ENCODE data around the gene DCC. TPM values are rescaled to one million over a fixed set of nuclear protein-coding genes. Genes with fewer than 3 reads are reported as not detected.

DCC gene
- total and polyA plus RNA-seq, 2 of the 8 experiments (the other 6 are each of a cell fraction or from before 2014, with no cell fraction given), result 0.14 to 1.4 TPM

DNA sequence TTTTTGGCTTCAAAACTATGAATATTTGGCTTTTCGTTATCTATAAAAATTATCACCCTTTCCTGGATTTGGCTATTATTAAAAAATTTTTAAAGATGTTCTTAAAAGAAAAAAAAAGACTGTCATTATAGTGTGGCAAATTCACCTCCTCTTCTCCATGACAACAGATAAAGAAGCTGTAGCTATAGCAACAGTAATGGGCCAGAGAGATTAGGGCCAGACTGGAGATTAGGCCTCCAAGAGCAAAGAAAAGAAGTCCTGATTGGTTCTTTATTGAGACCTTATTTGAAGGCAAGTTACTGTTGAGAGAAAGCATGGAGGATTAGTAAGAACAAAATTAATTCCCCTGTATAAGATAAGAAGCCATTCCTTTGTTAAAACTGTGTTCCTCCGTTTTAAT, 812.5 kb downstream of the DCC start:
- no peak overlapping the region for H3K4ac ChIP-seq (replicated peaks; ENCODE audit: insufficient read length, low read depth, low read length)
- H2AFZ ChIP-seq (ENCODE audit: low read length), result no peak overlapping the region
- H4K91ac ChIP-seq (replicated peaks; ENCODE audit: insufficient read length, low read length), result no peak overlapping the region
- no peak overlapping the region for H3K4me2 ChIP-seq (ENCODE audit: insufficient read depth in 1 of 2, low read depth in 2 of 2, low read length in 2 of 2)
- no peak overlapping the region for H2BK120ac ChIP-seq (replicated peaks; ENCODE audit: low read depth, low read length)
- no peak overlapping the region for H4K5ac ChIP-seq (ENCODE audit: insufficient read length, low read depth, low read length)
- H3K36me3 ChIP-seq (ENCODE audit: control insufficient read depth in 2 of 4, insufficient read depth in 4 of 4, low read length in 3 of 4), result no peaks in the 10 kb centered on the region
- H2BK12ac ChIP-seq (ENCODE audit: low read depth, low read length), result no peak overlapping the region
- DNase-seq (ENCODE audit: low read depth in 1 of 2, low spot score in 2 of 2) (no peak), FAIRE-seq (no peak)
- WGBS, 2 experiments (ENCODE audit: extremely low coverage in 1 of 2, insufficient coverage in 1 of 2, insufficient read length in 1 of 2, insufficient replicate concordance in 2 of 2, low coverage in 1 of 2, low lambda C conversion rate in 2 of 2, missing lambda C conversion rate in 1 of 2), result 94% methylated on average over 2 of the region's 2 CpGs; no CpG with 5 or more reads in 1 of the 2 experiments
- no peaks in the 10 kb centered on the region for H3K23me2 ChIP-seq (ENCODE audit: low read depth, low read length)
- no peak overlapping the region for H3K27ac ChIP-seq (ENCODE audit: low read depth, low read length)
- no peaks in the 10 kb centered on the region for H3K79me1 ChIP-seq (ENCODE audit: low read depth, low read length)
- H2BK20ac ChIP-seq (ENCODE audit: low read length), result no peak overlapping the region
- H2BK5ac ChIP-seq (ENCODE audit: low read depth, low read length), result no peak overlapping the region
- H4K20me1 ChIP-seq (replicated peaks in 1 of 2; ENCODE audit: control insufficient read depth in 1 of 2, insufficient read depth in 2 of 2, low read length in 2 of 2), result no peaks in the 10 kb centered on the region
- H2AK5ac ChIP-seq (ENCODE audit: low read depth, low read length), result no peak overlapping the region
- POLR2A ChIA-PET (ENCODE audit: partially characterized antibody), result no interaction called here
- H4K8ac ChIP-seq (ENCODE audit: extremely low read depth, insufficient read depth, low read length), result no peak overlapping the region
- no peaks in the 10 kb centered on the region for H3K9me3 ChIP-seq (ENCODE audit: insufficient read depth in 2 of 2, low read depth in 1 of 2, low read length in 1 of 2)
- CTCF ChIA-PET (ENCODE audit: partially characterized antibody), result interaction anchor here (0.6 to 3.5 kb wide), 15 partner anchors 9 to 770 kb away, joined by 3 to 15 read pairs (median 3); no protein-coding TSS in a partner anchor
- H3K4me3 ChIP-seq (ENCODE audit: extremely low read depth in 1 of 4, insufficient read depth in 2 of 4, low read depth in 3 of 4, low read length in 4 of 4), result no peak overlapping the region
- no peak overlapping the region for H3K9ac ChIP-seq (replicated peaks in 1 of 4; ENCODE audit: extremely low read depth in 1 of 4, low read depth in 3 of 4, low read length in 3 of 4)
- H3K56ac ChIP-seq (replicated peaks; ENCODE audit: insufficient read length, low read depth, low read length), result no peak overlapping the region
- H3K23ac ChIP-seq (ENCODE audit: insufficient read length), result no peak overlapping the region
- H3K79me2 ChIP-seq (ENCODE audit: control insufficient read depth in 1 of 2, insufficient read depth in 2 of 2, low read length in 2 of 2), result no peaks in the 10 kb centered on the region
- H2BK15ac ChIP-seq (ENCODE audit: low read length), result no peak overlapping the region
- no peak overlapping the region for H3K18ac ChIP-seq (ENCODE audit: extremely low read depth, low read length)
- H3K14ac ChIP-seq (ENCODE audit: insufficient read length), result no peak overlapping the region
- no peaks in the 10 kb centered on the region for H3K27me3 ChIP-seq (replicated peaks in 1 of 4; ENCODE audit: control insufficient read depth in 3 of 4, extremely low read depth in 1 of 4, insufficient read depth in 3 of 4, low read length in 3 of 4)
- H3K4me1 ChIP-seq (replicated peaks in 1 of 4; ENCODE audit: control insufficient read depth in 3 of 4, insufficient read depth in 4 of 4, low read length in 3 of 4), result no peaks in the 10 kb centered on the region
- no peak for TF ChIP-seq EZH2 (IDR thresholded peaks at IDR 0.05; ENCODE audit: low read depth, low read length, severe bottlenecking)
- no peak for TF ChIP-seq POU5F1 (IDR thresholded peaks at IDR 0.05; ENCODE audit: low read depth, low read length)

All from H1 (cell line).